Keratinocyte (primary cell): ENCODE measurements around the gene RGS6. TPM values are rescaled to one million over a fixed set of nuclear protein-coding genes. Genes with fewer than 3 reads are reported as not detected.

ENCODE experiments used
- DNase-seq: peaks from one replicate; pipeline ENCODE4 v3.0.0-alpha.2; 2011; ENCODE audit warnings: low read depth, missing footprints, low spot score
- FAIRE-seq: peaks from 2 replicates; lab custom pipeline; 2011; peaks lifted over from hg19 to GRCh38; lab: Jason Lieb, UNC
- H2AFZ ChIP-seq: 2 replicates; pipeline ENCODE4 v1.6.0; 2012; ENCODE audit warnings: low read length, control low read depth, inconsistent platforms; ENCODE audit not compliant: control insufficient read depth
- H3K27ac ChIP-seq: 2 replicates; pipeline ENCODE4 v1.5.1; 2011; ENCODE audit warnings: low read length; ENCODE audit not compliant: control insufficient read depth, insufficient read depth
- H3K27me3 ChIP-seq: 3 replicates; pipeline ENCODE4 v1.6.0; 2011; ENCODE audit warnings: low read length; ENCODE audit not compliant: control insufficient read depth, insufficient read depth; ENCODE audit errors: extremely low read depth
- H3K36me3 ChIP-seq, 2 experiments: 2 replicates in 1 of 2; 3 replicates in 1 of 2; pipeline ENCODE4 v1.5.1; 2011; ENCODE audit warnings: low read length in 2 of 2, mild to moderate bottlenecking in 1 of 2; ENCODE audit not compliant: control insufficient read depth in 2 of 2, insufficient read depth in 2 of 2; ENCODE audit errors: extremely low read depth in 1 of 2
- H3K4me1 ChIP-seq: 3 replicates; pipeline ENCODE4 v1.5.1; 2011; ENCODE audit warnings: low read length; ENCODE audit not compliant: control insufficient read depth, insufficient read depth; ENCODE audit errors: extremely low read depth
- H3K4me2 ChIP-seq: 3 replicates; pipeline ENCODE4 v1.6.0; 2011; ENCODE audit warnings: low read depth, low read length; ENCODE audit not compliant: control insufficient read depth, insufficient read depth; ENCODE audit errors: extremely low read depth
- H3K4me3 ChIP-seq, 3 experiments: fragments of 200-600 bp in 1 of 3; sonication (generic) in 1 of 3; 2 replicates in 2 of 3; 3 replicates in 1 of 3; pipeline ENCODE4 v1.5.1; 2011 to 2016; ENCODE audit warnings: low read length in 3 of 3, mild to moderate bottlenecking in 3 of 3, control low read depth in 2 of 3, inconsistent platforms in 1 of 3, low read depth in 1 of 3, mixed read lengths in 1 of 3, mixed run types in 1 of 3, moderate library complexity in 1 of 3; ENCODE audit not compliant: control insufficient read depth in 2 of 3, insufficient read depth in 2 of 3; ENCODE audit errors: extremely low read depth in 1 of 3
- H3K79me2 ChIP-seq: 2 replicates; pipeline ENCODE4 v1.6.0; 2012; ENCODE audit warnings: low read length; ENCODE audit not compliant: control insufficient read depth, insufficient read depth
- H3K9ac ChIP-seq: 3 replicates; pipeline ENCODE4 v1.6.0; 2011; ENCODE audit warnings: low read length; ENCODE audit not compliant: control insufficient read depth, insufficient read depth; ENCODE audit errors: extremely low read depth
- H3K9me1 ChIP-seq: 3 replicates; pipeline ENCODE4 v1.6.0; 2011; ENCODE audit warnings: low read length; ENCODE audit not compliant: control insufficient read depth, insufficient read depth; ENCODE audit errors: extremely low read depth
- H3K9me3 ChIP-seq: 2 replicates; pipeline ENCODE4 v1.5.1; 2012; ENCODE audit warnings: low read depth, low read length; ENCODE audit not compliant: control insufficient read depth
- H4K20me1 ChIP-seq: 3 replicates; pipeline ENCODE4 v1.6.0; 2011; ENCODE audit warnings: low read length; ENCODE audit not compliant: control insufficient read depth, insufficient read depth; ENCODE audit errors: extremely low read depth
- EZH2 ChIP-seq: IDR thresholded peaks from one replicate; pipeline ENCODE4 v1.6.1; 2012; ENCODE audit warnings: inconsistent platforms, mild to moderate bottlenecking, low read length, moderate library complexity
- dilution Hi-C: fragments of 300-500 bp; cut with MboI; formaldehyde crosslinking; loops from one replicate; pipeline ENCODE4 v1.7.0; 2020; ENCODE audit warnings: low sequenced_read_pairs; ENCODE audit not compliant: extremely low pct_ligation_motif_present
- polyA plus RNA-seq, 5 experiments: library from polyadenylated mRNA; depleted of rRNA in 3 of 5; stranded (reverse) in 3 of 5; stranded (forward) in 1 of 5; unstranded in 1 of 5; fragments of >200 nt; gene quantifications; 1 replicate in 1 of 5; 2 replicates in 3 of 5; 3 replicates in 1 of 5; pipeline versions ENCODE4 v1.2.1 to v1.2.3, GENCODE V29; 2011 to 2012; ENCODE audit warnings: missing spikeins in 2 of 5, low read depth in 1 of 5, low replicate concordance in 1 of 5
- TF ChIP-seq, protein P1 (sequence below), 3 experiments: IDR thresholded peaks in 1 of 3; conservative IDR thresholded peaks in 1 of 3; optimal IDR thresholded peaks in 1 of 3; 2 replicates in 2 of 3; 3 replicates in 1 of 3; pipeline versions ENCODE3 to v1.5.1; 2011; ENCODE audit warnings: low read length in 3 of 3, mild to moderate bottlenecking in 3 of 3, moderate library complexity in 2 of 3, control low read depth in 1 of 3, inconsistent platforms in 1 of 3; ENCODE audit not compliant: insufficient read depth in 2 of 3; ENCODE audit errors: extremely low read depth in 1 of 3

RGS6 gene
- polyA plus RNA-seq, 1 donor (not counting 4 experiments of a cell fraction or from before 2014, with no cell fraction given): not detected

GRCh38 chr14:72610096-72610830, 678.0 kb downstream of the RGS6 start:
- dilution Hi-C loops: no loop called here
- peak; percentile 43 for FAIRE-seq
- Histone ChIP-seq H4K20me1 (no peaks in the 10 kb centered on the region), H3K9me1 (no peaks in the 10 kb centered on the region), H3K36me3 (no peaks in the 10 kb centered on the region), H3K4me1 (peaks cover 24% of the 10 kb centered on the region), H2AFZ (no peak overlapping the region), H3K27ac (no peak overlapping the region), H3K79me2 (no peaks in the 10 kb centered on the region), H3K4me3 (no peak overlapping the region), H3K9me3 (no peaks in the 10 kb centered on the region), H3K27me3 (no peaks in the 10 kb centered on the region), H3K9ac (no peak overlapping the region), H3K4me2 (no peak overlapping the region)
- DNase-seq: peak; percentile 4
- TF ChIP-seq, protein P1, sequence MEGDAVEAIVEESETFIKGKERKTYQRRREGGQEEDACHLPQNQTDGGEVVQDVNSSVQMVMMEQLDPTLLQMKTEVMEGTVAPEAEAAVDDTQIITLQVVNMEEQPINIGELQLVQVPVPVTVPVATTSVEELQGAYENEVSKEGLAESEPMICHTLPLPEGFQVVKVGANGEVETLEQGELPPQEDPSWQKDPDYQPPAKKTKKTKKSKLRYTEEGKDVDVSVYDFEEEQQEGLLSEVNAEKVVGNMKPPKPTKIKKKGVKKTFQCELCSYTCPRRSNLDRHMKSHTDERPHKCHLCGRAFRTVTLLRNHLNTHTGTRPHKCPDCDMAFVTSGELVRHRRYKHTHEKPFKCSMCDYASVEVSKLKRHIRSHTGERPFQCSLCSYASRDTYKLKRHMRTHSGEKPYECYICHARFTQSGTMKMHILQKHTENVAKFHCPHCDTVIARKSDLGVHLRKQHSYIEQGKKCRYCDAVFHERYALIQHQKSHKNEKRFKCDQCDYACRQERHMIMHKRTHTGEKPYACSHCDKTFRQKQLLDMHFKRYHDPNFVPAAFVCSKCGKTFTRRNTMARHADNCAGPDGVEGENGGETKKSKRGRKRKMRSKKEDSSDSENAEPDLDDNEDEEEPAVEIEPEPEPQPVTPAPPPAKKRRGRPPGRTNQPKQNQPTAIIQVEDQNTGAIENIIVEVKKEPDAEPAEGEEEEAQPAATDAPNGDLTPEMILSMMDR (optimal IDR thresholded peaks at IDR 0.05 in 1 of 3, IDR thresholded peaks at IDR 0.05 in 1 of 3, conservative IDR thresholded peaks at IDR 0.05 in 1 of 3; ENCODE audit: extremely low read depth in 1 of 3, insufficient read depth in 2 of 3, low read length in 3 of 3): no peak
- TF ChIP-seq EZH2: no peak

GRCh38 chr14:72610831-72611200, 678.6 kb downstream of the RGS6 start:
- Histone ChIP-seq H3K9me3 (no peaks in the 10 kb centered on the region), H3K4me3 (no peak overlapping the region), H4K20me1 (no peaks in the 10 kb centered on the region), H2AFZ (no peak overlapping the region), H3K36me3 (no peaks in the 10 kb centered on the region), H3K9ac (no peak overlapping the region), H3K27ac (no peak overlapping the region), H3K9me1 (no peaks in the 10 kb centered on the region), H3K4me2 (no peak overlapping the region), H3K79me2 (no peaks in the 10 kb centered on the region), H3K27me3 (no peaks in the 10 kb centered on the region), H3K4me1 (peaks cover 30% of the 10 kb centered on the region)
- no peak for FAIRE-seq
- dilution Hi-C loops: no loop called here
- DNase-seq: no peak
- TF ChIP-seq EZH2: no peak
- TF ChIP-seq, protein P1 (optimal IDR thresholded peaks at IDR 0.05 in 1 of 3, IDR thresholded peaks at IDR 0.05 in 1 of 3, conservative IDR thresholded peaks at IDR 0.05 in 1 of 3; ENCODE audit: extremely low read depth in 1 of 3, insufficient read depth in 2 of 3, low read length in 3 of 3): no peak
